Measurements from ENCODE around the gene RNF151. TPM values are rescaled to one million over a fixed set of nuclear protein-coding genes. Genes with fewer than 3 reads are reported as not detected.

RNF151 gene, protein sequence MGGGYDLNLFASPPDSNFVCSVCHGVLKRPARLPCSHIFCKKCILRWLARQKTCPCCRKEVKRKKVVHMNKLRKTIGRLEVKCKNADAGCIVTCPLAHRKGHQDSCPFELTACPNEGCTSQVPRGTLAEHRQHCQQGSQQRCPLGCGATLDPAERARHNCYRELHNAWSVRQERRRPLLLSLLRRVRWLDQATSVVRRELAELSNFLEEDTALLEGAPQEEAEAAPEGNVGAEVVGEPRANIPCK
- total RNA-seq (2021; fragmentation: NEBNext Ultra II Directional; extraction: Animal tissue kit (Norgen Biotek cat#: 25700)) = not detected
- long read RNA-seq = 0 reads

DNA sequence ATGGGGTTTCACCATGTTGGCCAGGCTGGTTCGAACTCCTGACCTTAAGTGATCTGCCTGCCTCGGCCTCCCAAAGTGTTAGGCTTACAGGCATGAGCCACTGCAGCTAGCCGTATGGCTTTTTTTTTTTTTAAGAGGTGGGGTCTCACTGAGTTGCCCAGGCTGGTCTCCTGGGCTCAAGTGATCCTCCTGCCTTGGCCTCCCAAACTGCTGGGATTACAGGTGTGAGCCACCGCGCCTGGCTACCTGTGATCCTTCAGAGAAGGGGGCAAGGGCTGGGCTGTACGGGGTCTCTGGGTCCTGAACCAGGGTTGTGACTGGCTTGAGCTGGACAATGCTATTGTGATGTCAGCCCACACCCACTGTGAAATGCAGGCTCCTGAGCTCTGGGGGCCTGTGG is at the start of gene RNF151:
Gene RNF151 (plus strand): TSS at position 397 of the 400 bp plus-strand sequence. CDS start 26 bp downstream, outside the sequence.
- H3K9me3 Mint-ChIP-seq = peaks cover 18% of the 10 kb centered on the region
- no peak for TF ChIP-seq CTCF (IDR thresholded peaks at IDR 0.05)
- peaks cover 37% of the 10 kb centered on the region for H3K36me3 Mint-ChIP-seq (ENCODE audit: low read depth)
- DNase-seq = no peak
- peaks cover 29% of the 10 kb centered on the region for H3K4me1 Mint-ChIP-seq (ENCODE audit: low read depth)
- peaks cover 20% of the 10 kb centered on the region for H3K27me3 Mint-ChIP-seq (ENCODE audit: insufficient read depth)
- peak within 1 kb of the TSS; percentile 98 for H3K4me3 Mint-ChIP-seq
- H3K27ac Mint-ChIP-seq = peak within 1 kb of the TSS; percentile 95

- no peaks in the 10 kb centered on the region for H3K4me1 Mint-ChIP-seq (ENCODE audit: low read depth)
- H3K27me3 Mint-ChIP-seq (ENCODE audit: insufficient read depth) = peaks cover 49% of the 10 kb centered on the region
- H3K27ac Mint-ChIP-seq = no peak overlapping the region
- H3K4me3 Mint-ChIP-seq = no peak overlapping the region
- no peak for TF ChIP-seq CTCF (IDR thresholded peaks at IDR 0.05)
- DNase-seq = no peak
- no peaks in the 10 kb centered on the region for H3K9me3 Mint-ChIP-seq
- no peaks in the 10 kb centered on the region for H3K36me3 Mint-ChIP-seq (ENCODE audit: low read depth)
Observed at GRCh38 chr16:1917056-1917664, 49.5 kb upstream of the RNF151 start.

DNA sequence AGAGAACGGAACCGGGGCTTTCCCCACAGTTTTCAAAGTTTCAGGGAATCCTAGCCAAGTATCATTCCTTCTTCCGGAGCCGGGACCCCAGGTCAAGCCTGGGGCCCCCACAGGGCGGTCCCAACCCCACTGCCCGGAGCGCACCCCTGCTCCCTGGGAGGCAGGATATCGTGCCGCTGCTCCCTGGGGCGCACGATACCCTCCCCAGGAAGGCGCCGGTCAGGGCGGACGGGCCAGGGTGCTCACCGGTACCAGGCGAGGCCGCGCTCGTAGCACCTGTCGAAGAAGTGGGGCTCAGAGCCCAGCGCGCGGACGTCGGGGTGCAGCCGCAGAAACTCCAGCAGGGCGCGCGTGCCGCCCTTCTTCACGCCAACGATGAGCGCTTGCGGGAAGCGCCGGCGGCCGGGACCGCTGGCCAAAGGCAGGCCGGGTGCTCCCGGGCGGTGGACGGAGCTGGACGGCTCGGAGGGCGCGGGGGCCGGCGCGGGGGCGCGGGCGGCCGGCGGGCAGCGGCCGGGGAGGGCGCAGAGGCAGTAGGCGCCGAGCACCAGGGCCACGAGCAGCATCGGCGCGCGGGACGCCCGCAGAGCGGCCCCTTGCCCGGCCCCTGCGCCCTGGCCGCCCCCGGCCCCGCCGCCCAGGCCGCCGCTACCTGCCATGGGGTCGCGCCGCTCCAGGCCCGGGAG is 48.8 kb upstream of the RNF151 start:
- Mint-ChIP-seq H3K4me3 (no peak overlapping the region), H3K9me3 (no peaks in the 10 kb centered on the region), H3K27me3 (ENCODE audit: insufficient read depth) (peaks cover 50% of the 10 kb centered on the region), H3K36me3 (ENCODE audit: low read depth) (0 out of 2 replicates have a peak, but pooled peaks cover 5% of the 10 kb centered on the region), H3K4me1 (ENCODE audit: low read depth) (no peaks in the 10 kb centered on the region), H3K27ac (no peak overlapping the region)
- no peak for TF ChIP-seq CTCF (IDR thresholded peaks at IDR 0.05)
- no peak for DNase-seq

- Mint-ChIP-seq H3K27ac (no peak within 1 kb of the TSS), H3K27me3 (ENCODE audit: insufficient read depth) (peaks cover 59% of the 10 kb centered on the region), H3K36me3 (ENCODE audit: low read depth) (0 out of 2 replicates have a peak, but pooled peaks cover 5% of the 10 kb centered on the region), H3K9me3 (no peaks in the 10 kb centered on the region), H3K4me3 (no peak within 1 kb of the TSS), H3K4me1 (ENCODE audit: low read depth) (no peaks in the 10 kb centered on the region)
- no peak for DNase-seq
- no peak for TF ChIP-seq CTCF (IDR thresholded peaks at IDR 0.05)
Observed at GRCh38 chr16:1918351-1919326, 48.0 kb upstream of the RNF151 start, which contains the start of gene HS3ST6. Gene HS3ST6 (minus strand): TSS chr16:1918415. CDS start chr16:1918323, 92 bp downstream.

All from HFFc6 (cell line).